ENCODE measurements around the gene ITPR2. TPM values are rescaled to one million over a fixed set of nuclear protein-coding genes. Genes with fewer than 3 reads are reported as not detected.

ITPR2 gene
- total and polyA plus RNA-seq, 2 of the 8 experiments (the other 6 are each of a cell fraction or from before 2014, with no cell fraction given): 4.1 to 48.3 TPM

DNA sequence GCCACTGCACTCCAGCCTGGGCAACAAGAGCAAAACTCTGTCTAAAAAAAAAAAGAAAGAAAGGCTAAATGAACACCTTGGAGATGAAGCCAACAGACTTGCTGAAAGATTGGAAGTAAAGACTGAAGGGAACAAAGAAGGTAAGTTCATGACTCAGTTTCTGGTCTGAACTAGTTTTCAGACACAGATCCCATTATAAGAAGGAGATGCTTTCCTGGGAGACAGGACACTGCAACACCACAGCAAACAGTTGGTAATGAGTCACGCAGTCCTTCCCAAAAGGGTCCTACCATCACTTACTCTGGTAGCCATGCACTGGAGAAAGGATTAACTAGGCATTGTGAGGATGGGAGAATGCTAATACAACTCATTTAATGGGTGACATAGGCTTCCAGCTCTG lies 540.4 kb downstream of the ITPR2 start:
- Histone ChIP-seq H3K23ac (ENCODE audit: insufficient read length) (no peak overlapping the region), H3K4me1 (replicated peaks in 1 of 4; ENCODE audit: control insufficient read depth in 3 of 4, insufficient read depth in 4 of 4, low read length in 3 of 4) (no peaks in the 10 kb centered on the region), H2BK120ac (replicated peaks; ENCODE audit: low read depth, low read length) (no peak overlapping the region), H2AFZ (ENCODE audit: low read length) (no peak overlapping the region), H2AK5ac (ENCODE audit: low read depth, low read length) (no peak overlapping the region), H3K79me1 (ENCODE audit: low read depth, low read length) (no peaks in the 10 kb centered on the region), H2BK5ac (ENCODE audit: low read depth, low read length) (no peak overlapping the region), H4K91ac (replicated peaks; ENCODE audit: insufficient read length, low read length) (no peak overlapping the region), H3K9me3 (ENCODE audit: insufficient read depth in 2 of 2, low read depth in 1 of 2, low read length in 1 of 2) (no peaks in the 10 kb centered on the region), H3K14ac (ENCODE audit: insufficient read length) (no peak overlapping the region), H2BK20ac (ENCODE audit: low read length) (no peak overlapping the region), H3K4me3 (ENCODE audit: extremely low read depth in 1 of 4, insufficient read depth in 2 of 4, low read depth in 3 of 4, low read length in 4 of 4) (no peak overlapping the region), H3K36me3 (ENCODE audit: control insufficient read depth in 2 of 4, insufficient read depth in 4 of 4, low read length in 3 of 4) (no peaks in the 10 kb centered on the region), H4K20me1 (replicated peaks in 1 of 2; ENCODE audit: control insufficient read depth in 1 of 2, insufficient read depth in 2 of 2, low read length in 2 of 2) (no peaks in the 10 kb centered on the region), H3K27ac (ENCODE audit: low read depth, low read length) (no peak overlapping the region), H3K79me2 (ENCODE audit: control insufficient read depth in 1 of 2, insufficient read depth in 2 of 2, low read length in 2 of 2) (no peaks in the 10 kb centered on the region), H3K18ac (ENCODE audit: extremely low read depth, low read length) (no peak overlapping the region), H2BK12ac (ENCODE audit: low read depth, low read length) (no peak overlapping the region), H3K56ac (replicated peaks; ENCODE audit: insufficient read length, low read depth, low read length) (no peak overlapping the region), H2BK15ac (ENCODE audit: low read length) (no peak overlapping the region), H4K8ac (ENCODE audit: extremely low read depth, insufficient read depth, low read length) (no peak overlapping the region), H3K9ac (replicated peaks in 1 of 4; ENCODE audit: extremely low read depth in 1 of 4, low read depth in 3 of 4, low read length in 3 of 4) (no peak overlapping the region), H4K5ac (ENCODE audit: insufficient read length, low read depth, low read length) (no peak overlapping the region), H3K4ac (replicated peaks; ENCODE audit: insufficient read length, low read depth, low read length) (no peak overlapping the region), H3K27me3 (replicated peaks in 1 of 4; ENCODE audit: control insufficient read depth in 3 of 4, extremely low read depth in 1 of 4, insufficient read depth in 3 of 4, low read length in 3 of 4) (no peaks in the 10 kb centered on the region; a peak in 1 of 7 replicates), H3K23me2 (ENCODE audit: low read depth, low read length) (no peaks in the 10 kb centered on the region), H3K4me2 (ENCODE audit: insufficient read depth in 1 of 2, low read depth in 2 of 2, low read length in 2 of 2) (no peak overlapping the region)
- FAIRE-seq: no peak
- ChIA-PET POLR2A (ENCODE audit: partially characterized antibody) (no interaction called here), CTCF (ENCODE audit: partially characterized antibody) (interaction anchor here (0.8 kb wide), 1 partner anchor 12 kb away, joined by 3 read pairs; no protein-coding TSS in a partner anchor)
- no peak for DNase-seq (ENCODE audit: low read depth in 1 of 2, low spot score in 2 of 2)
- 100% methylated on average over 1 of the region's 1 CpG; no CpG with 5 or more reads in 1 of the 2 experiments for WGBS, 2 experiments (ENCODE audit: extremely low coverage in 1 of 2, insufficient coverage in 1 of 2, insufficient read length in 1 of 2, insufficient replicate concordance in 2 of 2, low coverage in 1 of 2, low lambda C conversion rate in 2 of 2, missing lambda C conversion rate in 1 of 2)
- TF ChIP-seq, protein P1, sequence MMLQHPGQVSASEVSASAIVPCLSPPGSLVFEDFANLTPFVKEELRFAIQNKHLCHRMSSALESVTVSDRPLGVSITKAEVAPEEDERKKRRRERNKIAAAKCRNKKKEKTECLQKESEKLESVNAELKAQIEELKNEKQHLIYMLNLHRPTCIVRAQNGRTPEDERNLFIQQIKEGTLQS (IDR thresholded peaks at IDR 0.05; ENCODE audit: insufficient read depth, low read depth, low read length): no peak
- no peak for TF ChIP-seq KDM5A (IDR thresholded peaks at IDR 0.05; ENCODE audit: low read length)
- no peak for TF ChIP-seq MAX (IDR thresholded peaks at IDR 0.05)
- no peak for TF ChIP-seq ZNF274 (IDR thresholded peaks at IDR 0.05; ENCODE audit: borderline replicate concordance, extremely low read depth, low read length)
- no peak for TF ChIP-seq SIX5 (IDR thresholded peaks at IDR 0.05; ENCODE audit: low read depth, low read length)
- TF ChIP-seq KDM4A (IDR thresholded peaks at IDR 0.05; ENCODE audit: low read depth, low read length, severe bottlenecking): no peak
- no peak for TF ChIP-seq CEBPB (IDR thresholded peaks at IDR 0.05; ENCODE audit: low read depth, low read length)
- TF ChIP-seq SP4 (IDR thresholded peaks at IDR 0.05; ENCODE audit: low read length): no peak
- no peak for TF ChIP-seq JUND (IDR thresholded peaks at IDR 0.05; ENCODE audit: low read length)
- no peak for TF ChIP-seq USF2 (IDR thresholded peaks at IDR 0.05; ENCODE audit: low read length)
- TF ChIP-seq JUN (IDR thresholded peaks at IDR 0.05; ENCODE audit: low read depth, low read length): no peak
